K562 (cell line): ENCODE results near the gene TECRL. TPM values are rescaled to one million over a fixed set of nuclear protein-coding genes. Genes with fewer than 3 reads are reported as not detected.

ENCODE experiments used
- ATAC-seq: fragments of 200-7000 bp; cut with Tn5 transposase; 3 replicates; pipeline ENCODE4 v1.9.1; 2020; ENCODE audit warnings: moderate library complexity
- BruUV-seq: library from RNA; stranded (reverse); fragments of 400-500 nt; replicated peaks from 2 replicates; lab custom pipeline; 2021; lab: Mats Ljungman, UMichigan
- CTCF ChIA-PET: fragments of 300-600 bp; formaldehyde crosslinking; extraction: SDS; loops from one replicate; lab custom pipeline; 2021; ENCODE audit warnings: low intra/inter-chr PET ratio; lab: Yijun Ruan, JAX
- POLR2A ChIA-PET: fragments of 300-600, 350-650 bp; sonication (Branson Sonifier 250); formaldehyde crosslinking; extraction: SDS; loops from one replicate; lab custom pipeline; 2021; ENCODE audit warnings: antibody characterized with exemption, inconsistent platforms; lab: Yijun Ruan, JAX
- DNase-seq, 4 experiments: peaks; one replicate each; pipeline versions ENCODE4 v3.0.0 to v3.0.0-alpha.2; 2011 to 2018; ENCODE audit warnings: low spot score in 3 of 4, mixed read lengths in 3 of 4; ENCODE audit errors: extremely low read depth in 1 of 4
- FAIRE-seq: peaks from 2 replicates; lab custom pipeline; 2011; peaks lifted over from hg19 to GRCh38; lab: Jason Lieb, UNC
- H2AFZ ChIP-seq: 2 replicates; pipeline ENCODE4 v1.6.0; 2011; ENCODE audit warnings: low read depth, low read length, control low read depth, inconsistent platforms
- H3K27ac ChIP-seq: fragments of 200-600 bp; 3 replicates; pipeline ENCODE4 v1.8.0; 2011; ENCODE audit warnings: low read depth, mild to moderate bottlenecking, control low read depth, inconsistent platforms, low read length, moderate library complexity, mixed read lengths; ENCODE audit errors: extremely low read depth
- H3K27me3 ChIP-seq, 2 experiments: fragments of 300-600 bp in 1 of 2; 2 replicates in 1 of 2; 3 replicates in 1 of 2; pipeline versions ENCODE4 v1.6.0 to v1.8.0; 2011; ENCODE audit warnings: inconsistent platforms in 2 of 2, low read length in 2 of 2, mild to moderate bottlenecking in 1 of 2, mixed read lengths in 1 of 2, moderate library complexity in 1 of 2; ENCODE audit not compliant: control insufficient read depth in 2 of 2, insufficient read depth in 2 of 2
- H3K36me3 ChIP-seq: fragments of 300-600 bp; 3 replicates; pipeline ENCODE4 v1.8.0; 2011; ENCODE audit warnings: mild to moderate bottlenecking, low read length, inconsistent platforms; ENCODE audit not compliant: control insufficient read depth, insufficient read depth
- H3K4me1 ChIP-seq, 2 experiments: fragments of 200-600 bp in 1 of 2; replicated peaks in 1 of 2; 2 replicates in 1 of 2; 3 replicates in 1 of 2; pipeline versions ENCODE4 v1.5.1 to v1.8.0; 2011; ENCODE audit warnings: inconsistent platforms in 2 of 2, low read length in 2 of 2, mild to moderate bottlenecking in 1 of 2, mixed read lengths in 1 of 2, moderate library complexity in 1 of 2; ENCODE audit not compliant: control insufficient read depth in 2 of 2, insufficient read depth in 2 of 2
- H3K4me2 ChIP-seq: 2 replicates; pipeline ENCODE4 v1.6.1; 2011; ENCODE audit warnings: low read length, control low read depth, inconsistent platforms, mixed read lengths; ENCODE audit not compliant: insufficient read depth
- H3K4me3 ChIP-seq: fragments of 200-600 bp; sonication (generic), shearing (Covaris generic); 2 replicates; pipeline ENCODE4 v1.5.1; 2016; ENCODE audit warnings: control low read depth, inconsistent platforms
- H3K79me2 ChIP-seq: fragments of 200-600 bp; 3 replicates; pipeline ENCODE4 v1.8.0; 2011; ENCODE audit warnings: low read length, inconsistent platforms; ENCODE audit not compliant: control insufficient read depth, insufficient read depth
- H3K9ac ChIP-seq, 2 experiments: 2 replicates each; pipeline versions ENCODE4 v1.6.0 to v1.6.1; 2011; ENCODE audit warnings: low read depth in 2 of 2, low read length in 2 of 2, control low read depth in 1 of 2, inconsistent platforms in 1 of 2, mild to moderate bottlenecking in 1 of 2, mixed read lengths in 1 of 2; ENCODE audit not compliant: insufficient read depth in 1 of 2
- H3K9me1 ChIP-seq: one replicate; pipeline ENCODE4 v1.6.0; 2011; ENCODE audit warnings: inconsistent platforms, mild to moderate bottlenecking, low read length, moderate library complexity; ENCODE audit not compliant: control insufficient read depth, insufficient read depth
- H3K9me3 ChIP-seq: replicated peaks from 2 replicates; pipeline ENCODE4 v1.5.1; 2011; ENCODE audit warnings: low read depth, low read length, inconsistent platforms; ENCODE audit not compliant: control insufficient read depth, insufficient read depth
- H4K20me1 ChIP-seq: replicated peaks from 2 replicates; pipeline ENCODE4 v1.6.1; 2011; ENCODE audit warnings: low read length, inconsistent platforms, mixed read lengths; ENCODE audit not compliant: control insufficient read depth, insufficient read depth
- HNRNPK ChIP-seq: fragments of 200-400 bp; formaldehyde crosslinking; IDR thresholded peaks from one replicate; pipeline ENCODE4 v1.6.1; 2018; ENCODE audit warnings: mild to moderate bottlenecking, low read depth, low read length; ENCODE audit not compliant: poor library complexity, severe bottlenecking
- KLF13 ChIP-seq: fragments of 450-650 bp; IDR thresholded peaks from 2 replicates; pipeline ENCODE4 v1.6.1; 2016; ENCODE audit warnings: missing genetic modification characterization, low read depth, mild to moderate bottlenecking, missing compliant biosample characterization, moderate library complexity, borderline replicate concordance
- MXI1 ChIP-seq: IDR thresholded peaks from 2 replicates; pipeline ENCODE4 v1.6.1; 2011; ENCODE audit warnings: low read depth, mild to moderate bottlenecking, improper control_type of control experiment, low read length
- NFE2 ChIP-seq: IDR thresholded peaks from 2 replicates; pipeline ENCODE4 v1.6.1; 2014; ENCODE audit warnings: antibody characterized with exemption, low read depth
- OTX1 ChIP-seq: fragments of 450-650 bp; formaldehyde crosslinking; IDR thresholded peaks from 2 replicates; pipeline ENCODE4 v1.4.0; 2022; ENCODE audit warnings: mild to moderate bottlenecking
- PTBP1 ChIP-seq: fragments of 200-400 bp; formaldehyde crosslinking; IDR thresholded peaks from 2 replicates; pipeline ENCODE4 v1.6.1; 2017; ENCODE audit warnings: low read depth, low read length
- PURB ChIP-seq: sonication (generic); formaldehyde crosslinking; IDR thresholded peaks from 2 replicates; pipeline ENCODE4 v1.9.0; 2021; ENCODE audit warnings: low read depth, mild to moderate bottlenecking, missing genetic modification reagents
- SIN3B ChIP-seq: fragments of 450-650 bp; IDR thresholded peaks from 2 replicates; pipeline ENCODE4 v1.6.1; 2017; ENCODE audit warnings: low read depth, mild to moderate bottlenecking, moderate library complexity
- SMARCA4 ChIP-seq: fragments of 450-650 bp; IDR thresholded peaks from 2 replicates; pipeline ENCODE4 v1.6.1; 2016
- ZNF146 ChIP-seq: IDR thresholded peaks from one replicate; pipeline ENCODE4 v1.6.1; 2018; ENCODE audit warnings: missing compliant biosample characterization; ENCODE audit not compliant: unreplicated experiment
- ZNF197 ChIP-seq: fragments of 200-800 bp; sonication (Bioruptor generic); IDR thresholded peaks from 2 replicates; pipeline ENCODE4 v1.6.1; 2016; ENCODE audit warnings: low read depth, missing genetic modification characterization, missing compliant biosample characterization
- ZNF699 ChIP-seq: fragments of 250-450 bp; sonication (Bioruptor Pico); IDR thresholded peaks from 2 replicates; pipeline ENCODE4 v1.8.0; 2021; ENCODE audit warnings: mild to moderate bottlenecking, moderate library complexity; ENCODE audit not compliant: insufficient replicate concordance
- ZSCAN29 ChIP-seq: fragments of 450-650 bp; IDR thresholded peaks from 2 replicates; pipeline ENCODE4 v1.6.1; 2017
- WGBS: fragments of 100-300 bp; shearing (Covaris generic); methylation state at CpG from one replicate; pipeline ENCODE4 v1.1.6; 2016; ENCODE audit warnings: low coverage, mixed read lengths; ENCODE audit not compliant: insufficient coverage; ENCODE audit errors: missing lambda C conversion rate; 5-methylcytosine and 5-hydroxymethylcytosine counted together
- in situ Hi-C: fragments of 300-500 bp; cut with MboI; formaldehyde crosslinking; loops from 4 replicates; pipeline ENCODE4 v1.15.0; 2018; ENCODE audit warnings: inconsistent platforms, mixed read lengths
- intact Hi-C: fragments of 100-400 bp; cut with micrococcal nuclease; formaldehyde crosslinking; loops from 2 replicates; pipeline ENCODE4 v1.14.2; 2022
- polyA plus RNA-seq, 8 experiments: library from polyadenylated mRNA; depleted of rRNA in 4 of 8; stranded (reverse) in 5 of 8; unstranded in 3 of 8; fragments of >200 nt; fragmentation: Nextera tagmentation in 2 of 8; fragmentation: Illumina TruSeq in 1 of 8; extraction: Ambion mirVana in 2 of 8; extraction: Trizol in 1 of 8; gene quantifications; 2 replicates each; pipeline versions ENCODE4 v1.2.1 to v1.2.3, GENCODE V29; 2011 to 2014; ENCODE audit warnings: inconsistent platforms in 1 of 8, missing spikeins in 1 of 8
- total RNA-seq, 7 experiments: library from RNA; depleted of rRNA in 6 of 7; stranded (reverse); fragments of >200 nt in 6 of 7; fragmentation: Illumina TruSeq in 2 of 7; extraction: Trizol in 2 of 7; gene quantifications; 2 replicates each; pipeline versions ENCODE4 v1.2.1 to v1.2.3, GENCODE V29; 2011 to 2021; ENCODE audit warnings: low replicate concordance in 1 of 7
- TF ChIP-seq, protein P1 (sequence below): fragments of 200-800 bp; sonication (Bioruptor generic); IDR thresholded peaks from 2 replicates; pipeline ENCODE4 v1.6.1; 2017; ENCODE audit warnings: missing genetic modification characterization, missing compliant biosample characterization
- TF ChIP-seq, protein P2 (sequence below): IDR thresholded peaks from 3 replicates; pipeline ENCODE4 v1.6.1; 2011; ENCODE audit warnings: borderline replicate concordance, mild to moderate bottlenecking, moderate library complexity; ENCODE audit not compliant: insufficient read length; ENCODE audit errors: extremely low read depth
- TF ChIP-seq, protein P3 (sequence below): sonication (generic); formaldehyde crosslinking; IDR thresholded peaks from 2 replicates; pipeline ENCODE4 v1.8.0; 2022; ENCODE audit warnings: missing genetic modification reagents, mild to moderate bottlenecking, moderate library complexity, borderline replicate concordance

TECRL gene
- total and polyA plus RNA-seq, 9 of the 15 experiments (the other 6 are each of a cell fraction or from before 2014, with no cell fraction given): not detected

DNA sequence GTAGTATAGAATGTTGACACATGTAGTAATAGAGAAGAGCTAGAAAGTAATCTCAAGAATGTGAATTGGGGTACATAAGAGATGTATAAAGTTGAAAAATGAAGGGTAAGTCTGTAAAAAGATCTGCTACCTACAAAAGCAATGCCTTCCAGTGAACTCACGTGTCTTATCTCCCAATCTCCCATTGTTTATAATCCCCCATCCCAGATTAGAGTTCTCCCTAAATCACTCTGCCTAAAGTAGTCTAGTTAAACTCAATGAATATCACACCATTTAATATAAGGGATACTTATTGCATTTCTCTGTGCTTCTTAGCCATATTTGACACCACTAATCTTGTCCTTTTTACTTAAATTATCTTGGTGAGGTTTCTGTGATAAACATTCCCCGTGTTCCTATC is 6.6 kb downstream of the TECRL start (continued):
- TF ChIP-seq, protein P1, sequence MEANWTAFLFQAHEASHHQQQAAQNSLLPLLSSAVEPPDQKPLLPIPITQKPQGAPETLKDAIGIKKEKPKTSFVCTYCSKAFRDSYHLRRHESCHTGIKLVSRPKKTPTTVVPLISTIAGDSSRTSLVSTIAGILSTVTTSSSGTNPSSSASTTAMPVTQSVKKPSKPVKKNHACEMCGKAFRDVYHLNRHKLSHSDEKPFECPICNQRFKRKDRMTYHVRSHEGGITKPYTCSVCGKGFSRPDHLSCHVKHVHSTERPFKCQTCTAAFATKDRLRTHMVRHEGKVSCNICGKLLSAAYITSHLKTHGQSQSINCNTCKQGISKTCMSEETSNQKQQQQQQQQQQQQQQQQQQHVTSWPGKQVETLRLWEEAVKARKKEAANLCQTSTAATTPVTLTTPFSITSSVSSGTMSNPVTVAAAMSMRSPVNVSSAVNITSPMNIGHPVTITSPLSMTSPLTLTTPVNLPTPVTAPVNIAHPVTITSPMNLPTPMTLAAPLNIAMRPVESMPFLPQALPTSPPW (CRISPR knock-in tag): no peak
- TF ChIP-seq ZNF146 (CRISPR knock-in tag) (no peak), OTX1 (CRISPR knock-in tag) (no peak), NFE2 (no peak), KLF13 (tag) (no peak), SMARCA4 (no peak)

DNA sequence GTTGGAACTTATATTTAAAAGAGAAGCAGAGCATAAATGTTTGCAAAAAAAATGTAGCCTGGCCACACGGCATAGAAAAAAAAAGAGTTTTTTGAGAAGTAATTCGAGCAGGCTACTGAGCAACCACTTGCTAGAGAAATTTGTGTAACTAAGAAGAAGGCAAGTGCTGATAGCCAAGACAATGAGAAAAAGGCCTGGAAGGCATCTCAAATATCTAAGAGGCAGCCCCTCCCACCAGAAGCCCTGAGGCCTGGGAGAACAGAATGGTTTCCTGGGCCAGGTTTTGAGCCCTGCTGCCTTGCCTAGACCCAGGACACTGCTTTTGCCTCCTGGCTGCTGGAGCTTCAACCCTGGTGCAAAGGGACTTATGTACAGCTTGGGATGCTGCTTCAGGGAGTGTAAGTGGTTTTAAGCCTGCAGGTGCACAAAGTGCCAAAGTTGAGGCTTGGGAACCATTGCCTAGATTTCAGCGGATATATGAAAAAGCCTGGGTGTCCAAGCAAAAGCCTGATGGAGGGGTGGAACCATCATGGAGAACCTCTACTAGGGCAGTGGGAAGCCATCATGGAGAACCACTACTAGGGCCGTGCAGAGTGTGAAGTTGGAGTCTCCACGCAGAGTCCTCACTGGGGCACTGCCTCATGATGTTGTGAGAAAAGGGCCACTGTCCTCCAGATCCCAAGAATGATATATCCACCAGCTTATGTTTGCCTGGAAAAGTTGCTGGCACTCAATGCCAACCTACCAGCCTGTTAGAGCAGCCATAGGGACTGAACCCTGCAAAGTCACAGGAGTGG is 9.7 kb downstream of the TECRL start:
- H3K4me2 ChIP-seq: no peak overlapping the region
- H3K36me3 ChIP-seq: no peaks in the 10 kb centered on the region
- FAIRE-seq (no peak), DNase-seq (no peak), ATAC-seq (no peak)
- no peak overlapping the region for H3K9ac ChIP-seq
- no peaks in the 10 kb centered on the region for H3K79me2 ChIP-seq
- 2% methylated on average over 5 of the region's 5 CpGs for WGBS
- no peaks in the 10 kb centered on the region; the same call in 1 of the 2 replicates for H3K9me3 ChIP-seq
- intact Hi-C loops (no loop called here), in situ Hi-C loops (no loop called here)
- no peaks in the 10 kb centered on the region for H4K20me1 ChIP-seq
- no peaks in the 10 kb centered on the region for H3K9me1 ChIP-seq
- POLR2A ChIA-PET: no interaction called here
- no TSS peak for BruUV-seq
- no peak overlapping the region for H3K27ac ChIP-seq
- H3K27me3 ChIP-seq: no peaks in the 10 kb centered on the region
- CTCF ChIA-PET: no interaction called here
- H3K4me3 ChIP-seq: no peak overlapping the region
- H2AFZ ChIP-seq: no peak overlapping the region
- no peaks in the 10 kb centered on the region for H3K4me1 ChIP-seq
- TF ChIP-seq HNRNPK (no peak), MXI1 (no peak), SIN3B (no peak), ZSCAN29 (no peak), ZNF197 (CRISPR knock-in tag) (no peak), PURB (CRISPR knock-in tag) (no peak), ZNF699 (no peak), PTBP1 (no peak)
- TF ChIP-seq, protein P2, sequence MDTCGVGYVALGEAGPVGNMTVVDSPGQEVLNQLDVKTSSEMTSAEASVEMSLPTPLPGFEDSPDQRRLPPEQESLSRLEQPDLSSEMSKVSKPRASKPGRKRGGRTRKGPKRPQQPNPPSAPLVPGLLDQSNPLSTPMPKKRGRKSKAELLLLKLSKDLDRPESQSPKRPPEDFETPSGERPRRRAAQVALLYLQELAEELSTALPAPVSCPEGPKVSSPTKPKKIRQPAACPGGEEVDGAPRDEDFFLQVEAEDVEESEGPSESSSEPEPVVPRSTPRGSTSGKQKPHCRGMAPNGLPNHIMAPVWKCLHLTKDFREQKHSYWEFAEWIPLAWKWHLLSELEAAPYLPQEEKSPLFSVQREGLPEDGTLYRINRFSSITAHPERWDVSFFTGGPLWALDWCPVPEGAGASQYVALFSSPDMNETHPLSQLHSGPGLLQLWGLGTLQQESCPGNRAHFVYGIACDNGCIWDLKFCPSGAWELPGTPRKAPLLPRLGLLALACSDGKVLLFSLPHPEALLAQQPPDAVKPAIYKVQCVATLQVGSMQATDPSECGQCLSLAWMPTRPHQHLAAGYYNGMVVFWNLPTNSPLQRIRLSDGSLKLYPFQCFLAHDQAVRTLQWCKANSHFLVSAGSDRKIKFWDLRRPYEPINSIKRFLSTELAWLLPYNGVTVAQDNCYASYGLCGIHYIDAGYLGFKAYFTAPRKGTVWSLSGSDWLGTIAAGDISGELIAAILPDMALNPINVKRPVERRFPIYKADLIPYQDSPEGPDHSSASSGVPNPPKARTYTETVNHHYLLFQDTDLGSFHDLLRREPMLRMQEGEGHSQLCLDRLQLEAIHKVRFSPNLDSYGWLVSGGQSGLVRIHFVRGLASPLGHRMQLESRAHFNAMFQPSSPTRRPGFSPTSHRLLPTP: no peak
- TF ChIP-seq, protein P3, sequence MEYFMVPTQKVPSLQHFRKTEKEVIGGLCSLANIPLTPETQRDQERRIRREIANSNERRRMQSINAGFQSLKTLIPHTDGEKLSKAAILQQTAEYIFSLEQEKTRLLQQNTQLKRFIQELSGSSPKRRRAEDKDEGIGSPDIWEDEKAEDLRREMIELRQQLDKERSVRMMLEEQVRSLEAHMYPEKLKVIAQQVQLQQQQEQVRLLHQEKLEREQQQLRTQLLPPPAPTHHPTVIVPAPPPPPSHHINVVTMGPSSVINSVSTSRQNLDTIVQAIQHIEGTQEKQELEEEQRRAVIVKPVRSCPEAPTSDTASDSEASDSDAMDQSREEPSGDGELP (CRISPR knock-in tag): no peak
